ENCODE data around the gene MYBPH.
A peak's percentile ranks its signal among the peaks of the same experiment; 100 is the strongest.

Gene MYBPH

DNA sequence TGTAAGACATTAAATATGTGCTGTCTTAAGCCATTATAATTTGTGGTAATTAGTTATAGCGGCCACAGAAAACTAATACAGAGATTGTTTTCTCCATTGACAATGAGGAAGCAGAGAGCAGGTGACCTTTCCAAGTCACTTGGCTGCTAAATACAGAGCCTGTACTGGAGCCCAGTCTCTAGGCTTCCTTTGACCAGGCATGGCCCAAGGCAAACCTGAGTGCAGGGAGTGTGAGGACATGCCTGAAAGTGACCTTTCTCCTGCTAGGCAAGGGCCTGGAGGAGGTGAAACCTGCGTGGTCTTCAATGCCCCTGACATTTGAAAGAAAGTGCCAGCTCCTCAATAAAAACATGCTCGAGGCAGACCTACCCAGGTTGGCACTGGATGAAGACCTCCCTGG lies 23.4 kb upstream of the MYBPH start:
- no peaks in the 10 kb centered on the region for H3K79me1 ChIP-seq (ENCODE audit: low read depth, low read length)
- H2BK15ac ChIP-seq (ENCODE audit: low read length), result peak overlapping the region; percentile 44
- no peak overlapping the region for H2AFZ ChIP-seq (ENCODE audit: low read length)
- H3K18ac ChIP-seq (ENCODE audit: low read length), result no peak overlapping the region
- H2BK12ac ChIP-seq (ENCODE audit: low read length), result no peak overlapping the region
- H3K27me3 ChIP-seq (ENCODE audit: control insufficient read depth in 3 of 3, insufficient read depth in 3 of 3, low read depth in 1 of 3, low read length in 3 of 3), result peaks cover 0 to 7% (median 0%) of the 10 kb centered on the region in 3 experiments
- no peak overlapping the region for H3K4me3 ChIP-seq (ENCODE audit: low read length in 2 of 2)
- H4K8ac ChIP-seq (ENCODE audit: low read depth, low read length), result no peak overlapping the region
- no peaks in the 10 kb centered on the region for H3K9me3 ChIP-seq (replicated peaks in 1 of 2; ENCODE audit: control insufficient read depth in 2 of 2, insufficient read depth in 1 of 2, low read depth in 1 of 2, low read length in 2 of 2)
- H4K91ac ChIP-seq (ENCODE audit: low read depth, low read length, poor library complexity), result no peak overlapping the region
- no peak overlapping the region for H3K27ac ChIP-seq (replicated peaks; ENCODE audit: low read length)
- H3K14ac ChIP-seq (ENCODE audit: low read length), result no peak overlapping the region
- H3K9ac ChIP-seq (ENCODE audit: low read depth, low read length, poor library complexity), result no peak overlapping the region
- no peak overlapping the region for H2BK5ac ChIP-seq (ENCODE audit: low read length)
- WGBS, 2 donors (ENCODE audit: extremely low coverage in 2 of 2, insufficient read length in 2 of 2, insufficient replicate concordance in 1 of 2), result no CpG with 5 or more reads among the region's 3 CpGs
- no peak overlapping the region for H3K23ac ChIP-seq (ENCODE audit: low read depth, low read length, poor library complexity)
- DNase-seq (ENCODE audit: low spot score), result no peak
- peaks cover 3% of the 10 kb centered on the region in 2 donors for H3K4me1 ChIP-seq (ENCODE audit: control insufficient read depth in 2 of 2, insufficient read depth in 1 of 2, low read depth in 1 of 2, low read length in 2 of 2)
- H2AK5ac ChIP-seq (ENCODE audit: low read depth, low read length), result peak overlapping the region; percentile 18
- no peak overlapping the region for H3K4ac ChIP-seq (ENCODE audit: low read length)
- no peak overlapping the region for H2BK120ac ChIP-seq (ENCODE audit: low read depth, low read length)
- H3K36me3 ChIP-seq (replicated peaks in 1 of 2; ENCODE audit: control insufficient read depth in 2 of 2, insufficient read depth in 2 of 2, low read length in 2 of 2), result no peaks in the 10 kb centered on the region
- no peak overlapping the region for H3K4me2 ChIP-seq (ENCODE audit: insufficient read depth, low read length, poor library complexity, severe bottlenecking)

DNA sequence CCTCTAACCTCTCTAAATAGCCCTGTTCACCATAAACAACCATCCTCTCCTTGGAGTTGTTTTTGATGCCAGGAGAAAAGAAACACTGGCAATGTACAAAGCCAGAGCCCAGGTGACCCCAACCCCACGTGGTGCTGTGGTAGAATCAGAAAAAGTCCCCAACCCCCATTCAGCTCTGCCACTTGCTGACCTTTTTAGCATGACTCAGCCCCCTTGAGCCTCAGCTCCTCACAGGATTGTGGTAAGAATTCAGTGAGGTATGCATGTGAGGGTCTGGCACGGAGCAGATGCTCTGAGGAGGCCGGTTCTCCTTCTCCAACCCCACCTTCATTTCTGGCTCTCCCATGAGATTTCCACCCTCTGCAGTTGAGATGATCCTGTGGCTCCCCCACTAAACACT lies 22.0 kb upstream of the MYBPH start:
- no peaks in the 10 kb centered on the region for H3K79me1 ChIP-seq (ENCODE audit: low read depth, low read length)
- no peak overlapping the region for H2AK5ac ChIP-seq (ENCODE audit: low read depth, low read length)
- no peak overlapping the region for H3K4me3 ChIP-seq (ENCODE audit: low read length in 2 of 2)
- H3K14ac ChIP-seq (ENCODE audit: low read length), result no peak overlapping the region
- H3K23ac ChIP-seq (ENCODE audit: low read depth, low read length, poor library complexity), result no peak overlapping the region
- DNase-seq (ENCODE audit: low spot score), result no peak
- H2BK5ac ChIP-seq (ENCODE audit: low read length), result no peak overlapping the region
- no peak overlapping the region for H2BK120ac ChIP-seq (ENCODE audit: low read depth, low read length)
- H2BK15ac ChIP-seq (ENCODE audit: low read length), result no peak overlapping the region
- H3K4me2 ChIP-seq (ENCODE audit: insufficient read depth, low read length, poor library complexity, severe bottlenecking), result no peak overlapping the region
- H3K27ac ChIP-seq (replicated peaks; ENCODE audit: low read length), result no peak overlapping the region
- H3K9ac ChIP-seq (ENCODE audit: low read depth, low read length, poor library complexity), result no peak overlapping the region
- no peak overlapping the region for H2BK12ac ChIP-seq (ENCODE audit: low read length)
- no peak overlapping the region for H4K91ac ChIP-seq (ENCODE audit: low read depth, low read length, poor library complexity)
- H2AFZ ChIP-seq (ENCODE audit: low read length), result no peak overlapping the region
- H3K36me3 ChIP-seq (replicated peaks in 1 of 2; ENCODE audit: control insufficient read depth in 2 of 2, insufficient read depth in 2 of 2, low read length in 2 of 2), result no peaks in the 10 kb centered on the region
- peaks cover 3% of the 10 kb centered on the region in 2 donors for H3K4me1 ChIP-seq (ENCODE audit: control insufficient read depth in 2 of 2, insufficient read depth in 1 of 2, low read depth in 1 of 2, low read length in 2 of 2)
- peaks cover 0 to 7% (median 0%) of the 10 kb centered on the region in 3 experiments for H3K27me3 ChIP-seq (ENCODE audit: control insufficient read depth in 3 of 3, insufficient read depth in 3 of 3, low read depth in 1 of 3, low read length in 3 of 3)
- H3K4ac ChIP-seq (ENCODE audit: low read length), result no peak overlapping the region
- no CpG with 5 or more reads among the region's 3 CpGs for WGBS, 2 donors (ENCODE audit: extremely low coverage in 2 of 2, insufficient read length in 2 of 2, insufficient replicate concordance in 1 of 2)
- no peak overlapping the region for H3K18ac ChIP-seq (ENCODE audit: low read length)
- H3K9me3 ChIP-seq (replicated peaks in 1 of 2; ENCODE audit: control insufficient read depth in 2 of 2, insufficient read depth in 1 of 2, low read depth in 1 of 2, low read length in 2 of 2), result no peaks in the 10 kb centered on the region
- H4K8ac ChIP-seq (ENCODE audit: low read depth, low read length), result no peak overlapping the region

GRCh38 chr1:203196371-203196770 lies 20.7 kb upstream of the MYBPH start:
- Histone ChIP-seq H2BK5ac (ENCODE audit: low read length) (no peak overlapping the region), H3K9ac (ENCODE audit: low read depth, low read length, poor library complexity) (no peak overlapping the region), H3K14ac (ENCODE audit: low read length) (no peak overlapping the region), H2AFZ (ENCODE audit: low read length) (no peak overlapping the region), H2BK12ac (ENCODE audit: low read length) (no peak overlapping the region), H3K4ac (ENCODE audit: low read length) (no peak overlapping the region), H3K18ac (ENCODE audit: low read length) (no peak overlapping the region), H3K36me3 (replicated peaks in 1 of 2; ENCODE audit: control insufficient read depth in 2 of 2, insufficient read depth in 2 of 2, low read length in 2 of 2) (no peaks in the 10 kb centered on the region), H3K9me3 (replicated peaks in 1 of 2; ENCODE audit: control insufficient read depth in 2 of 2, insufficient read depth in 1 of 2, low read depth in 1 of 2, low read length in 2 of 2) (no peaks in the 10 kb centered on the region), H4K8ac (ENCODE audit: low read depth, low read length) (no peak overlapping the region), H3K27me3 (ENCODE audit: control insufficient read depth in 3 of 3, insufficient read depth in 3 of 3, low read depth in 1 of 3, low read length in 3 of 3) (peaks cover 0 to 7% (median 0%) of the 10 kb centered on the region in 3 experiments), H2AK5ac (ENCODE audit: low read depth, low read length) (no peak overlapping the region), H3K4me3 (ENCODE audit: low read length in 2 of 2) (no peak overlapping the region), H2BK120ac (ENCODE audit: low read depth, low read length) (no peak overlapping the region), H3K79me1 (ENCODE audit: low read depth, low read length) (no peaks in the 10 kb centered on the region), H3K4me1 (ENCODE audit: control insufficient read depth in 2 of 2, insufficient read depth in 1 of 2, low read depth in 1 of 2, low read length in 2 of 2) (peaks cover 3% of the 10 kb centered on the region in 2 donors), H3K23ac (ENCODE audit: low read depth, low read length, poor library complexity) (no peak overlapping the region), H3K4me2 (ENCODE audit: insufficient read depth, low read length, poor library complexity, severe bottlenecking) (no peak overlapping the region), H3K27ac (replicated peaks; ENCODE audit: low read length) (no peak overlapping the region), H4K91ac (ENCODE audit: low read depth, low read length, poor library complexity) (no peak overlapping the region), H2BK15ac (ENCODE audit: low read length) (no peak overlapping the region)
- no CpG with 5 or more reads among the region's 3 CpGs for WGBS, 2 donors (ENCODE audit: extremely low coverage in 2 of 2, insufficient read length in 2 of 2, insufficient replicate concordance in 1 of 2)
- DNase-seq (ENCODE audit: low spot score), result no peak

GRCh38 chr1:203190949-203191348 lies 15.3 kb upstream of the MYBPH start:
- no peak overlapping the region for H3K14ac ChIP-seq (ENCODE audit: low read length)
- H3K18ac ChIP-seq (ENCODE audit: low read length), result no peak overlapping the region
- no peak overlapping the region for H2BK15ac ChIP-seq (ENCODE audit: low read length)
- H2AK5ac ChIP-seq (ENCODE audit: low read depth, low read length), result no peak overlapping the region
- DNase-seq (ENCODE audit: low spot score), result no peak
- H3K27me3 ChIP-seq (ENCODE audit: control insufficient read depth in 3 of 3, insufficient read depth in 3 of 3, low read depth in 1 of 3, low read length in 3 of 3), result no peaks in the 10 kb centered on the region
- H3K4me3 ChIP-seq (ENCODE audit: low read length in 2 of 2), result no peak overlapping the region
- no peaks in the 10 kb centered on the region for H3K79me1 ChIP-seq (ENCODE audit: low read depth, low read length)
- H3K27ac ChIP-seq (replicated peaks; ENCODE audit: low read length), result no peak overlapping the region
- WGBS, 2 donors (ENCODE audit: extremely low coverage in 2 of 2, insufficient read length in 2 of 2, insufficient replicate concordance in 1 of 2), result no CpG with 5 or more reads among the region's 2 CpGs
- H3K9ac ChIP-seq (ENCODE audit: low read depth, low read length, poor library complexity), result no peak overlapping the region
- H4K8ac ChIP-seq (ENCODE audit: low read depth, low read length), result no peak overlapping the region
- no peak overlapping the region for H2BK12ac ChIP-seq (ENCODE audit: low read length)
- H3K4ac ChIP-seq (ENCODE audit: low read length), result no peak overlapping the region
- no peak overlapping the region for H3K23ac ChIP-seq (ENCODE audit: low read depth, low read length, poor library complexity)
- no peak overlapping the region for H3K4me2 ChIP-seq (ENCODE audit: insufficient read depth, low read length, poor library complexity, severe bottlenecking)
- H2AFZ ChIP-seq (ENCODE audit: low read length), result no peak overlapping the region
- H3K36me3 ChIP-seq (replicated peaks in 1 of 2; ENCODE audit: control insufficient read depth in 2 of 2, insufficient read depth in 2 of 2, low read length in 2 of 2), result no peaks in the 10 kb centered on the region
- H3K9me3 ChIP-seq (replicated peaks in 1 of 2; ENCODE audit: control insufficient read depth in 2 of 2, insufficient read depth in 1 of 2, low read depth in 1 of 2, low read length in 2 of 2), result no peaks in the 10 kb centered on the region
- H2BK5ac ChIP-seq (ENCODE audit: low read length), result no peak overlapping the region
- no peak overlapping the region for H4K91ac ChIP-seq (ENCODE audit: low read depth, low read length, poor library complexity)
- peaks cover 15 to 19% of the 10 kb centered on the region in 2 donors for H3K4me1 ChIP-seq (ENCODE audit: control insufficient read depth in 2 of 2, insufficient read depth in 1 of 2, low read depth in 1 of 2, low read length in 2 of 2)
- H2BK120ac ChIP-seq (ENCODE audit: low read depth, low read length), result no peak overlapping the region

All from neuronal stem cell (in vitro differentiated cells).